Stimulated activated naive CD8-positive, alpha-beta T cell treated with anti-CD3 and anti-CD28 coated beads, Interleukin-15, amount 100 ng/mL, for 72 hours (primary cell): Measurements from ENCODE around the gene AKR1D1.
A peak's percentile ranks its signal among the peaks of the same experiment; 100 is the strongest.

Experiments
- ATAC-seq: fragments of 150-1000 bp; cut with Tn5 transposase; 2 replicates; pipeline ENCODE4 v1.10.0; 2021; ENCODE audit warnings: mild to moderate bottlenecking, moderate library complexity
- DNase-seq, 2 donors: peaks; one replicate each; pipeline ENCODE4 v3.0.0; 2021 to 2022
- H3K27ac Mint-ChIP-seq, 2 donors: one replicate each; pipeline ENCODE4 v1.8.0; 2022; ENCODE audit warnings: mild to moderate bottlenecking in 2 of 2, mixed read lengths in 2 of 2, moderate library complexity in 2 of 2
- H3K27me3 Mint-ChIP-seq: one replicate; pipeline ENCODE4 v1.8.0; 2022; ENCODE audit warnings: mixed read lengths
- H3K4me1 Mint-ChIP-seq: one replicate; pipeline ENCODE4 v1.8.0; 2022; ENCODE audit warnings: mild to moderate bottlenecking, mixed read lengths
- H3K4me3 Mint-ChIP-seq, 2 donors: one replicate each; pipeline ENCODE4 v1.8.0; 2022; ENCODE audit warnings: mild to moderate bottlenecking in 2 of 2, mixed read lengths in 2 of 2, moderate library complexity in 1 of 2
- H3K9me3 Mint-ChIP-seq, 2 donors: one replicate each; pipeline ENCODE4 v1.8.0; 2022; ENCODE audit warnings: mixed read lengths in 2 of 2

AKR1D1 gene

DNA sequence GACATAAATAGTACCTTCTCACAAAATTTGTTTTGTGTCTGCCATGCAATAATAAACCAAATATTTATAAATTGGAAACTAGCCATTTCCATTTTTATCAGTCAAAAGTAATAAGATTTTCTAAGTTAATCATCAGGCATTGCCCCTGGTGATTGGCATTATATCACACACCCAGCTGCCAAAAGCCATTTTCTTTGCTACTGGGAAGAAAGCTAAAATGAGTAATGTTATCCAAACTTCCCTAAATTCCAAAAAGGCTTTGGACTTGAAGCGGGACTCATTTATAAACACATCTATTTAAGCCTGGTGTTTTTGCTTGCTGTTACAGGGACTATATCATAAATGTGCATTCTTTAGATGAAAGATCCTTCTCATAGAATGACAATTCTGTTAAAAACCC is 86.0 kb downstream of the AKR1D1 start:
- no peaks in the 10 kb centered on the region for H3K4me1 Mint-ChIP-seq
- H3K9me3 Mint-ChIP-seq, result peaks cover 12 to 15% of the 10 kb centered on the region in 2 donors
- ATAC-seq (no peak), DNase-seq (no peak)
- H3K4me3 Mint-ChIP-seq, result no peak overlapping the region
- H3K27ac Mint-ChIP-seq, result no peak overlapping the region
- H3K27me3 Mint-ChIP-seq, result no peaks in the 10 kb centered on the region

DNA sequence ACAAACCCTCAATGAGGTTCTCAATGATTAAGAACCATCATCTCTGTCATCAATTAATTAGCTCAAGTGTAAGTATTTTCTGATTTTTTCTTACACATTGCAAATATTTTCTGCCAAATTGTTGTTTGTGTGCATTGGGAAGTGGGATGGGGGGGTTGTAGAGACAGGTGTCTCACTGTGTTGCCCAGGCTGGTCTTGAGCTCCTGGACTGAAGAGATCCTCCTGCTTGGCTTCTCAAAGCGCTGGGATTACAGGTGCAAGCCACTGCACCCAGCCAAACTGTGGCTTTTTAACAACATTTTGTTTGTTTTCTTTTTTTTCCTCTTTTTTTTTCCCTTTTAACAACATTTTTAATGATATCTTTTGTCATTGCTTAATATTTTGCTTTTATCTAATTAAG is 87.5 kb downstream of the AKR1D1 start:
- H3K4me3 Mint-ChIP-seq, result no peak overlapping the region
- no peak for ATAC-seq

DNA sequence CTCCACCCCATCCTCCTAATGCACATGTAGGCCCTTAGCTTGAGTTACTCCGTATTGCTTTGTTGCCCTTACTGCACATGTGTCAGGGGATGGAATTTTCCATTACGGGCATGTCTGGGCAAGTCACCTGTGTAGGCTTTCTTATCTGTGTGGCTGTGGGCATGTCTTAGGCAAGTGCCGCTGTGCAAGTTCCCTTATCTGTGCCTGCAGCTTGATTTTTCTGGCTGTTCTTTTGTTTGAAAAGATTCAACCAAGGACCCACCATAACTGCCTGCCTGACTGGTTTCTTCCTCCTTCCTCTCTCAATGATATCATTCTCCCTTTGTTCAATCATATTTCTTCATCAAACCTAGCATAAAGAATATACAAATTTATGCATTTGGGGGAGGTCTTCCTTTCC is 88.5 kb downstream of the AKR1D1 start:
- Mint-ChIP-seq H3K27me3 (peaks cover 22% of the 10 kb centered on the region), H3K9me3 (peaks cover 12 to 15% of the 10 kb centered on the region in 2 donors), H3K27ac (peak overlapping the region; percentile 54 to 78), H3K4me3 (no peak overlapping the region), H3K4me1 (peaks cover 9% of the 10 kb centered on the region)
- peak in 1 of 2 donors; percentile 23 for DNase-seq
- no peak for ATAC-seq

More for the DNA sequence above, 87.5 kb downstream of the AKR1D1 start:
- Mint-ChIP-seq H3K9me3 (peaks cover 12 to 15% of the 10 kb centered on the region in 2 donors), H3K27me3 (peaks cover 12% of the 10 kb centered on the region), H3K27ac (peak overlapping the region in 1 of 2 donors; percentile 14), H3K4me1 (no peaks in the 10 kb centered on the region)
- DNase-seq, result no peak

DNA sequence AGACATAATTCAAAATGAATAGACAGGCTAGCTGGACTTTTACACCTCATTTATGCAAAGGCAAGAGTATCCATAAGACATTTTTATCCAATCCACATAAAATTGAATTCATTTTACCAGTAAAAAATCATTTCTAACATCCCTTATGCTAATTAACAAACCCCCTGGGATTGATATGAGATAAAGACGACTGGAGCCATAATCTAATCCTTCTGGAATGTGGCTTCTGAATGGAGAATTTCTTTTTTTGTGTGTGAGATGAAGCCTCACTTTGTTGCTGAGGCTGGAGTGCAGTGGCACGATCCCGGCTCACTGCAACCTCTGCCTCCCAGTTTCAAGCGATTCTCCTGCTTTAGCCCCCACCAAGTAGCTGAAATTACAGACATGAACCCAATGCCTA is 90.4 kb downstream of the AKR1D1 start:
- DNase-seq (no peak), ATAC-seq (no peak)
- peaks cover 27% of the 10 kb centered on the region for H3K4me1 Mint-ChIP-seq
- peaks cover 12 to 15% of the 10 kb centered on the region in 2 donors for H3K9me3 Mint-ChIP-seq
- H3K4me3 Mint-ChIP-seq, result no peak overlapping the region
- no peak overlapping the region for H3K27ac Mint-ChIP-seq
- peaks cover 33% of the 10 kb centered on the region for H3K27me3 Mint-ChIP-seq

DNA sequence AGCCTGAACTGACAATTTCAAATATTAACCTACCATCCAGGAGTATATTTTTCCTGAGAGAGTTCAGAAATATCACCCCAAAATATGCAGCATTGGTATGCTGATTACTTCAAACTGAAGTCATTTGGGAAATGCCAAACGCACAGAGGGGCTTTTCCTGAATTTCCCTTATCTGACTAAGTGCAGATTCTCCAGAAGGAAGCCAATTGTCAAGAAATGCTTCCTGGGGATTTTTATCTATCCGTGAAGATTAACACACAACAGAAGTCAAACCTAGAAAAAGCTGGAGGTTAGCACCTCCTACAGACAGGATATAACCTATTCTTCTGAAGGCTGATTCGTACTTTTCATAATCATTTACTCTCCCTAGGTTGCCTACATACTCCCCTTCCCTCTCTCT is 91.0 kb downstream of the AKR1D1 start:
- H3K9me3 Mint-ChIP-seq, result peaks cover 12 to 15% of the 10 kb centered on the region in 2 donors
- peaks cover 28% of the 10 kb centered on the region for H3K4me1 Mint-ChIP-seq
- H3K27me3 Mint-ChIP-seq, result peaks cover 33% of the 10 kb centered on the region
- DNase-seq, result no peak
- H3K4me3 Mint-ChIP-seq, result no peak overlapping the region
- ATAC-seq, result no peak
- H3K27ac Mint-ChIP-seq, result no peak overlapping the region

DNA sequence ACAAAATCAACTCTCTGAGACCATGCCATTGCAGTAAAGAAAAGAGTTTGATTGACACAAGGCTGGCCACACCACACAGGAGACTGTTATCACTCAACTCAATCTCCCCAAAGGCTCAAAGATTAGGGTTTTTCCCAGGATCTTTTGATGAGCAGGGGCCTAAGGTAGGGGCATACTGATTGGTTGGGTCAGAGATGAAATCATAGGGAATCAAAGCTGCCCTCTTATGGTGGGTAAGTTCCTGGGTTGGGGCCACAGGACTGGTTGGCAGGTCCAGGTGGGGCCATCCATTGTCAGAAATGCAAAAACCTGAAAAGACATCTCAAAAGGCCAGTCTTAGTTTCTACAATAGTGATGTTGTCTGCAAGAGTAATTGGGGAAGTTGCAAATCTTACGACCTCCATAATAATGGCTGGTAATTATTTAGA is 91.6 kb downstream of the AKR1D1 start:
- ATAC-seq, result peak; percentile 64
- Mint-ChIP-seq H3K4me3 (no peak overlapping the region), H3K27ac (no peak overlapping the region), H3K4me1 (peaks cover 31% of the 10 kb centered on the region), H3K9me3 (peaks cover 12 to 15% of the 10 kb centered on the region in 2 donors), H3K27me3 (peaks cover 36% of the 10 kb centered on the region)
- no peak for DNase-seq
